Ureter (tissue), 1 donor: ENCODE data around the gene WDR27. TPM values are rescaled to one million over a fixed set of nuclear protein-coding genes. Genes with fewer than 3 reads are reported as not detected.
"Not testable (repeated sequence)": the region's sequence is repeated elsewhere in the genome, so short reads cannot be mapped to it uniquely, and the experiment has no call there.

Experiments
- DNase-seq: peaks from one replicate; pipeline ENCODE4 v3.0.0-alpha.2; 2020; ENCODE audit warnings: low spot score
- total RNA-seq: library from RNA; stranded (reverse); gene quantifications from one replicate; pipeline ENCODE4 v1.2.4, GENCODE V29; 2023
- donor health status: DM: yes; HTN: yes; CAD: no.

Gene WDR27
- total RNA-seq, 1 donor from 2014 or later = 66.7 TPM

DNA sequence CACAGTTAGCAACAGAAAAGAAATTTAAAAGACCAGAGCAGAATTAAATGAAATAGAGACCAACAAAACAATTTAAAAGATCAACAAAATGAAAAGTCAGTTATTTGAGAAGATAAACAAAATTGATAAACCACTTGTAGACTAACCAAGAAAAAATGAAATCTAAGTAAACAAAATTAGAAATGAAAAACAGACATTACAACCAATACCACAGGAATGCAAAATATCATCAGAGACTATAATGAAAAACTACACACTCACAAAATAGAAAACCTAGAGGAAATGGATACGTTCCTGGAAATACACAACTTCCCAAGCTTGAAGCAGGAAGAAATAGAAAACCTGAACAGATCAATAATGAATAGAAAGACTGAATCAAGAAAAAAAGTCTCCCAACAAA lies 97.8 kb downstream of the WDR27 start:
- no peak for DNase-seq

DNA sequence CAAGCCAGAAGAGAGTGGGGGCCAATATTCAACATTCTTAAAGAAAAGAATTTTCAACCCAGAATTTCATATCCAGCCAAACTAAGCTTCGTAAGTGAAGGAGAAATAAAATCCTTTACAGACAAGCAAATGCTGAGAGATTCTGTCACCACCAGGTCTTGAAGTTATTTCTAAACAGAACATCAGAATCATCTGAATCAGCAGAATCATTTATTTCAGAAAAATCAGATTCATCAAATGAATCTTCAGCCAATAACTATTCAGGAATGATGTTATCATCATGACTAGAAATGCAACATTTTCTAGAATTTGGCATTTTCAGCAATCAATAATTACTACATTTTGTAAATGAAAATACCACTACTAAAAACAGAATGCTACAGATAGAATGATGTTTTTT lies 100.7 kb downstream of the WDR27 start:
- DNase-seq = not testable (repeated sequence)

DNA sequence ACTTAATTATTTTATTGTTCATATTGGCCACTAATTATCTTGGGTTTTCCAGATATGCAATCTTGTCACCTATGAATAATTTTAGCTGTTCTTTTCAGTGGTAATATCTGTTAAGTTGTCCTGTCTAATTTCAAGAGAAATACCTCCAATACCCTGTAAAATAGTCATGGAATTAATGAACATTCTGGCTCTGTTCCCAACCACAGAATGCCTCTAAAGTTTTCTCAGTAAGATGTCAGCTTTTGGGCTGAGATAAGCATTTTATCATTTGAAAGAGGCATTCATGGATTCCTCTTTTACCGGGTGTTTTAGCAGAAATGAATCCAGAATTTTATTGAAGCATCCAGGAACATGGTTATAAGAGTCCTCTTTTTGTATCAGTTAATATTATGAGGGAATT lies 109.3 kb downstream of the WDR27 start:
- DNase-seq = no peak

DNA sequence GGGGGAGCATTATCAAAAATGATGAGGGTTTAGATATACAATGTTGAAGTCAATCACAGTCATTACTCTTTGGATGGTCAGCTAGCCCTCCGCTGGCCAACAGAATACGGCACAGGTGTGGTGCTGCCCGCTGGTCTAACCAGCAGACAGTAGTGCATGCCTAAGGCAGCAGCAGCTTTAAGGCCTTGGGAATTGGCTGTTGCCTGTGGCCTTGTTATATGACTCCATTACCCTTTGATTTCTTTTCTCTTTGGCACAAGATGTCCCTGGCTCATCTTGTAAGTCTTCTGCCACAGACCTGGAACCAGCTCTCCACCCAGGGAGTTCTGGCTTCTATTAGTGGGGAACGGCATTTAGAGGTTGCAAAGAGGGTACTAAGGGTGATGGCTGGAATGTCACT lies 110.2 kb downstream of the WDR27 start:
- DNase-seq = no peak

DNA sequence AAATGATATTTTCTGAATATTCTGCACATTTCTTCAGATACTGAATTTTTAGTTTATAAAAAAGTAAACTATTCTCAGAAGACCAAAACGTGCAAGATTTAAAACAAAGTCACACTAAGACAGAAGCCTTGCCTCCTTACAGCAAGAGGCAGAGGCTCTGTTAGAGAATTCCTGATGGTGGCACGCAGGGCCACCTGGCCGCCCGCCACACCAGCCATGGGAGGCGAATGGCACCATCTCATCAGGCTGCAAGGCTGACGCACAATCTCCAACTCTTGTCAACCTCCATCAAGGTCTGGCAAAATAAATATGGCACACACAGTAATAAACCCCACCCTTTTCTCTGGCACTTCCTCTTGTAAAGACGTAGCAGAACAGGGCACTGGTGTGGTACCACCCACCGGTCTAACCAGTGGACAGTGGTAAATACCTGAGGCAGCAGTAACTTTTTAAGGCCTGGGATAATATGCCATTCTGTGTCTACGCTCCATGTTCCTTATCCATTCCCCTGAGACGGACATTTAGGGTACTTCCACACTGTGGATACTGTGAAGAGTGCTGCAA lies 111.4 kb downstream of the WDR27 start:
- no peak for DNase-seq

DNA sequence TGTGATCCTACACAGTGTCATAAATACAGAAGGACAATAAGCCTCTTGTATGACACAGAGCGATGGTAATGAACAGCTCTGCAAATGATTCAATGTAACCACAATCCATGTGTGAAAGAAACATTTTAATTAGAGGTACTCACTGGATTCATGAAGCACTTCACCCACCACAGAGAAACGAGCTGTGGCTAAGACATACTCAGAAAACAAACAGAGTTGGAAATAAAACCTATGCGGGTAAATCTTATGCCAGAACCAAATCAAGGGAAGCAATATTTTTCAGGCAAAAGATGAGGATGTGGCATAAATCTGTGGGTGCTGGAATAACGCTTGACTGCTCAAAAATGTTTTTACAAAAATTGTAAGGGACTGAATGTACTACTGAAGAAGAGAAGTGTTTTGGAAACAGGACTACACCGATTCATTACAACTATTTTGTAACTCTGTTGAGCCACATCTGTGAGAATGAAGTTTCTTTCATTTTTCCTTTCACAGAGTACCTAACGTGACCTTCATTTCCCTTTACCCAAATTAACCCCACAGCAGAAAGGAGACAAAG lies 112.1 kb downstream of the WDR27 start:
- no peak for DNase-seq

DNA sequence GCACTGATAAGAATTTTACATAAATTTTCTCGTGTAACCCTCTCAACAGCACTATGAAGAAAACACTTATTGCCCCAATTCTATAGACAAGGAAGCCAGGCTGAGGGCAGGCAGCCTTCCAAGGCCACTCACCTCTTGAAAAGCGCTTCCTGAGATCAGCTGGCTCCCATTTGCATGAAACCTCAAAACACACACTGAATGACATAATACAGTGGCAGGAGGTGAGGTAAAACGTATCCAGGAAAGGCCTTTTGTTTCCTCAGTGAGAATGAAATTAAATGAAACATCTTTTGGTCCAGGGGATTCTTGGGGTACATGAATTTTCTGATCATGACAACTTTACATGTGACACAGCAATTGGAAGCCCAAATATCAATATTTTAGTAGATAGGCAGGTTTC lies 112.5 kb downstream of the WDR27 start:
- no peak for DNase-seq

DNA sequence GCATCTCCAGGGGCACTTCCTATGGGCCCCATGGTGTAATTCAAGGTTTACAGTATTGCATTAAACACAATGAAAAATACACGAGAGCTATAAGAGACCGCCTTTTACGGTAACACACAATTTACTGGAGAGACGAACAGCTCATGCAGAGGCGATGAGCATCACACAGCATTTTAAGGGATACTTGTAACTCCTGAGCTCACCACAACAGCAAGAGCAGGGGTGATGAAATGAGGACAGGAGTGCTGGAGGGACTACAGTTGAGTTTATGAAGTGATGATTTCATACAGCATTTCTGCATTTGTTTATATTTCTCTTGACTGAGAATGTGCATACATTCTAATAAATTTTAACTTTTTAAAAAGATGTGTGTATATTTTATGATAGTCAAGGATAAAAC lies 113.9 kb downstream of the WDR27 start:
- no peak for DNase-seq

DNA sequence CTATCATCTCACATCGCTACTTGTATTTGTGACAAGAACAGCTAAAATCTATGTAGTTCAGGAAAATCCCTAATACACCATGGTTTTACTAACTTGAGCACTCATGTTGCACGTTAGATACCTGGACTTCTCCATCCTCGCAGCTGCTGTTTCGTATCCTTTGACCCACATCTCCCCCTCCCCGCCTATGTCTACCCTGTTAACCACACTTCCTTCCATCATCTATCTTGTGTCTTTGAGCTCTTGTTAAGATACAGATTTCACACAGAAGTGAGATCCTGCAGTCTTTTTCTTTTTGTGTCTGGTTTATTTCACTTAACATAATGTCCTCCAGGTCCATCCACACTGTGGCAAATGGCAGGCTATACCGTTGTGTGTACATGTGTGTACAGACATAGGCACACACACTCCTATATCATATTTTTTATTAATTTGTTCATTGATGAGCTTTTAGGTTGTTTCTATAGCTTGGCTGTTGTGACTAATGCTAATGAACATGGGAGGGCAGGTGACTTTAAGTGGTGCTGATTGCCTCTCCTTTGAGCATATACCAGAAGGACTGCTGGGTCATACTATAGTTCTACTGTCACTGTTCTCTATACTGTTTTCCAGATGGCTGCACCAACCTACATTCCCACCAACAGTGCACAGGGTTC lies 117.8 kb downstream of the WDR27 start:
- DNase-seq = no peak

DNA sequence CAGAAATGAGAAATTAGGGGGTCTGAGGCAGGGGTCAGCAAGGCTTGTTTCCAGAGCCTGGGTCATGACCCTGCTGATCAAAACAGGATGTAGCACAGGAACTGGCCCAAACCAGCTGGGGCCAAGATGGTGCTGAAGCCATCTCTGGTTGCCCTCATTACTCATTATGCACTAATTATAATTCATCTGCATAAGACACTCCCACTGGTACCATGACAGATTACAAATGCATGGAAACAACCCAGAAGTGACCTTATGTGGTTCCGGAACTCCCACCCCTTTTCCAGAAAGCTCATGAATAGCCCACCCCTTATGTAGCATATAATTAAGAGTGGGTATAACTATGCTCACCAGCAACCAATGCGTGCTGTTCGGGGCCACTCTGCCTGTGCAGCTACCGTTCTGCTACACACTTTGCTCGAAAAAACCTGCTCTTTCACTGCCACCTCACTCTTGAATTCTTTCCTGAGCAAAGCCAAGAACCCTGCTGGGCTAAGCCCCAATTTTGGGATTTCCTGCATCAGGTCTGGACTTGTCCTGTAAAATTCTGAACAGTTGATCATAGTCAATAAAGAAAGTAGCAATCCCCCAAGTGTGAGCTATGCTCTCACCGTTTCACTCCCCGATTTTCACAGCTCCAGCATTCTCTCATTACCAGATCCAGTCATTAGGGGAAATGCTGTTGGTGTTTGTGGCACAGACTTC lies 122.3 kb downstream of the WDR27 start:
- no peak for DNase-seq

DNA sequence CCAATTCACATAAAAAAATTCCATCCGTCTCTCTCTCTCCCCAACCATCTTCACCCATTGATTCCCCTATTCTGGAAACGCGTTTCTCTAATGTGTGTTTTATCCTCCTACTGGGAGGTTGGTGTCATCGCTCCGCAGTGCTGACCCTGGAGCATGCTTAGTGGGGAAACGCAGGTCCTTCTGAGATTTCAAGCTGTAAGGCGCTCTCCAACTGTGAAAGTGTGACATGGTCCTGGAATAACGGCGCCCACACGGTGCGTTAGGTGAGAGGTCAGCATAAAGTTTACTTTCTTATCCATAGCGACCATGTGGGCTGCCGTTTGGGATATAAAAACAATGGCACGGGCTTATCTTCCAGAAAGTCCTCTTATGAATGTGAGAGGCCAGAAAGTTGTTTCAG lies 123.9 kb downstream of the WDR27 start:
- no peak for DNase-seq

DNA sequence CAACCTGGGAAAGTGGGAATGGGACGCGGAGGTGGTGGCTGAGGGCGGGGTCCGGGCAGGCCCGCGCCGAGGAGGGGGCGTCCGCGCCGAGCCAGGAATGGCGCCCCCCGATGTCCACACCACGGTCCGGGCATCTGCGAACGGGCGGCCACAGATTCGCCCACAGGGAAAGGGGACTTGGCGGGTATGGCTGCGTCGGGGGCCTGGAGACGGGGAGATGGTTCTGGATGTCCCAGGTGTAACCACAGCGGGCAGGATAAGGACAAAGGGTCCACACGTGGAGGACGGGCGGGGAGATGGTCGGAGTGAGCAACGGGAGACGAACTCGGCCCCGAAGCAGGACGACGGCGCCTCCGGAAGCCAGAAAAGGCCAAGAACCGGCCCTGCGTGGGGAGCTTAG lies 124.6 kb downstream of the WDR27 start:
- no peak for DNase-seq

DNA sequence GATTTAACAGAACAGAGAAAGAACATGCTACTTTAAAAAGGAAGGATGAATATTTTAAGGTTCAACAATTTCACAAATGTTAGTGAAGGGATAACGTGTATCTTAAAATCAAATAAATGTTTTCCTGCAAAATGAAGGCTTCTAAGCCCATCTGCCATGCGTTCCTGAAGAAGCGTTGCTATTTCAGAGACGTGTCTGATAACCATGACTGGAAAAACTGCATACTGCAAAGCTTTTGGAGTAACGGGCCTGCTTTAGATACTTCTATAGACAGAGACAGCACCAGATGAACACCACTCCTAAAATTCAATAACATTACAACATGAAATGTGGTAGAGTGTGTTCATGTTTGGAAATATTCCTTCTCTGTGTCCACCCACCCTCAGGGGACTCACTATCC lies 126.0 kb downstream of the WDR27 start:
- no peak for DNase-seq

DNA sequence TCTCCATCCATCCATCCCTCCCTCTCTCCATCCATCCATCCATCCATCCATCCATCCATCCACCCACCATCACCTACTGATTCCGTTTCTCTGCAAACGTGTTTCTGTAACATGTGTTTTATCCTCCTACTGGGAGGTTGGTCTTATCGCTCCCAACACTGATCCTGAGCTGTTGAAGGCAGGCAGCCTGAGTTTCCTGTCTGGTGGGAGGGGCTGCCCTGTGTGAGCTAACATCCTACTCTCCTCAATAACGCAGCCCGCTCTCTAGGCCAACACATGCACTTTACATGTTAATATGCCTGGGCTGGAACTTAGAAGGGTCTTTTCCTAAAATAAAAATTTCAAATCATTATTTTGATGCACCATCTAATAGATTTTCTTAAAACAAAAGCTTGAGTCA lies 126.5 kb downstream of the WDR27 start:
- no peak for DNase-seq

DNA sequence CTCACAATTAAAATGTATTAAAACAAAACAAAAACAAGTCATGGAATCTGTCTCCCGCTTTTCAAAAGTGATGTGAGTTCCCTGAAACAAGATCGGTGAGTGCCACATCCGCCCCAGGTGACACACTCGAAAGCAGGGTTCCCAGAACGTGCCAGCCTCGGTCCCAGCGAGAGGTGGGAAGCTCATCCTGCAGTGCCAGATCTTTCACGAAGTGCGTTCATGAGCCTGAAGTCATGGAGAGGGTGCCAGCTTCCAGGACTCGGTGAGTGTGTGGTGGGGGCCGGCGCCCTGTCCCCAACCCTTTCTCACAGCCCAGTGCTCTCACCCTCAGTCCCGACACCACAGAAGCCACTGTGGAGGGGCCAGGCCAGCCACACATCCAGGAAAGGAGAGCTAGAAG lies 127.4 kb downstream of the WDR27 start:
- DNase-seq = no peak

DNA sequence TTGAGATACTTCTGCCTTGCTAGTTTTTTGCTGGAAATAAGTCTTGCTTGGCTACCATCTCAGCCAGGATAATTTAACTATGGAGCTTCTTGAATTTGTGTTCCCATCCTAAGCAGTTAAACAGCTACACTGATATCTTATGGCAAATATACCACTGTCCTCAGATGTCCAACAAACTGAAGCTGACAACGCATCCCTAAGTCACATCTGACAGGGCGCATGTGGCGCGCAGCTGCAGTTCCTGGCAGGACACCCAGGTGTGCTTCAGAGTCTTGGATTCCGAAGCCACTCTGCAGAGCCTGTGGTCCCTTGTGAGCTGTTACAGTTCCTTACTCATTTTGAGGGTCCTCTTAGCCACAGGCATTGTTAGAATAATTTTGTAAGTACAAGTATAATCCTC lies 127.9 kb downstream of the WDR27 start:
- DNase-seq = no peak

DNA sequence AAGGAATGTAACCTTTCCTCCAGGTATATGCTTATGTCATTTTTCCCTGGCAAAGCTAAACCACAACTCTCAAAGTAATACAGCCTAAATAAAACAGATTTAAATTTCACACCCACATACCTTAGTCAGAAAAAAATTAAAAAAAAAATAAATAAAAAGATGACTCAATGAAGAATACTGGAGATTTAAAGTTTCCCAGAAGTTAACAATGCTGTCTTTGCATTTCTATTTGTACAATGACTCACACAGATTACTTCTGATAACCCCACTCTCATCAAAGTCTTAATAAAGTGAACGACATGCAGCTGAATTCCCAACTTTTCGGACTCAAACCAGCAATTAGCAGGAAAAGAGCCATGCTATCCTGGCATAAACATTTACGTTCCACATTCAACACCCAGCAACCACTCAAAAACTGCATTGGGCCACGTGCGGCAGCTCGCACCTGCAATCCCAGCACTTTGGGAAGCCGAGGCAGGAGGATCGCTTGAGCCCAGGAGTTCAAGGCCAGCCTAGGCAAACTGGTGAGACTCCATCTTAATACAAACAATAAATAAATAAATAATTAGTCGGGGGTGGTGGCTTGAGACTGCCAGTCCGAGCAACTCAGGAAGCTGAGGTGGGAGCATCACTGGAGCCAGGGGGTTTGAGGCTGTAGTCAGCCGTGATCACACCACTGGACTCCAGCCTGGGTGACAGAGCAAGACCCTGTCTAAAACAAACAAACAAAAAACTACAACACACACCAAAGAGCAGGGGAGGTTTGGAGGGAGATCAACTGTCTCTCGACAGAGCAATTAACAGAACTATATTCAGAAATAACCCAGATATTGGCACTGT lies 130.5 kb downstream of the WDR27 start:
- DNase-seq = no peak

DNA sequence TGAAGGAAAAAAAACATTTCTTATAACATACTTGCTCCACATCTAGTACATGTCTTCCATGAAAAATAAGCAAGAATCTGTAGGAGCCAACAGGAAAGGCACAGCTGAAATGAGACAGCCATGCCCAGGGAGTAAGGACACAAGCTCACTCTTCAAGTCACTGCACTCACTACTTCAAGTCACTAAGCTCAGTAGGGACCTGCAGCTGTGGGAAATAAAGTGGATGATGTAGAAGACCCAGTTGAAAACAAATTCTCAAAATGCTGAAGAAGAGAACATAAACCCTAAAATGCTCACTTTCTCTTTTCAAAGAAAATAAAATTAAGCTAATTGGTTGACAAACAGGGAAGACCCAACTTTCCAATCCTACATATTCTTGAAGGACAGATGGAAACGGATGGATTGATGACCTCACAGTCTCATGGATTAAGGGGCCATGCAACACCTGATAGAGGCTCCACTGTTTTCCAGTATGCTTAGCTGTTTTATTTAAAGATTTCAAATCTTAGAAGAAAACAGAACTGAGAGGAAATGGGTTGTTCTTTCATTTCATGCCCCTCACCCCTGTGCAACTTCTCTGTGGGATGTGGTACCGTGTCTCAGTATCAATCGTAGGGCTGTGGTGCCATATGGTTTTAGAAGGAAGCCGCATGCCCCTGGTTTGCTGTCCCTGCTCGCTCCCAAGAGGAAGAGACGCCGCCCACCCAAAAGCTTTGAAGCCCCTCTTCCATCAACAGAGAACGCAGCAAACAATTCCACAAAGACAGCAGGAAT lies 133.3 kb downstream of the WDR27 start:
- DNase-seq = no peak

DNA sequence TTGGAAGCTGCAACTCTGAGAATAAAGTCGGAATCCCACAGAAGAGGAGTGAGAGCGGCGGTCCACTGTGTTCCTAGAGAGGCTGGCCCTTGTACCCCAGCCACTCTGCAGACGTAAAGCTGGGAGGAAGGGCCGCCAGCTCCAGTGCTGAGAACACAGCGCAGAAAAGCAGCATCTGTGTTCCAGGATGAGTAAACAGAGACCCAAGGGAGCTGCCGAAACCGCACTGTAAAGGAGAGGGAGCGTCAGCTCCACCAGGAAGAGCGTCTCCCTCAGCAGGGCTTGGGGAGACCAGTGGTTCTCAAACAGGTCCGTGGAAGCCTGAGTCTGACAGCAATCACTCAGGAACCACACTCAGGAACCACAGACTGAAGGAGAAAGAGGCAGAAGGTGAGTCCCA lies 134.0 kb downstream of the WDR27 start:
- DNase-seq = no peak

DNA sequence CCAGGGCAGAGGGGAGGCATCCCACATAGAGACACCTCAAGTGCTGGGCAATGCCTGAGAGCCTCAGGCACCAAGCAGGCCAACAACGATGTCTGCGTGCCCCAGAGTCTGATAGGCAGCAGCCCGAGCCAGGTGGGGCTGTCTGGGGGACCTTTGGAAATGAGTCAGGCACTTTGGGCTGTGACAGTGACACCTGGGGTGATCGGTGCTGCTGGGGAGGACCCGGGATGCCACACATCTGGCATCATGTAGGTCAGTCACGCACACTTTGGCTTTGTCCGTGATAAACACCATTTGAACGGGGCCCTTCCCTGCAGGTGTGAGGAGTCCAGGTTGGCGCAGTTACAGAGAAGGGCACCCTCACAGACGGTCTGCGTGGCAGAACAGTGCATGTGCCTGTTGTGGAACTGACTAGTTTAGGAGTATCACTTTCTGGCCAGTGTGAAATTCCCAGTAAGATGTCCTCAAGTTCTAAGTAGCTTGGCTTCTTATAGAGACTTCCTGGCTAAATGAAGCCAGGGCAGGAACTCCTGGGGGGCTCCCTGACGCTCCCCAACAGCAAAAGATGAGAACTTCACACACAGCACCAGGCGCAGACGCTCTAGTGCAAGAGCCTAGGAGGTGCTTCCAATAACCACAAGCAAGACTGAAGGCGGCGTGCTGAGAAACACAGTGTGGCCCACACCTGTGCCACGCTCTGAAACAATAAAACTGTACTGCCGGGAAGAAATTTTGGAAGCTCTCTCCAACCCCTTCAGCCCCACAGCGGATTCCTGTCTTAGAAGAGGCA lies 134.7 kb downstream of the WDR27 start:
- no peak for DNase-seq

DNA sequence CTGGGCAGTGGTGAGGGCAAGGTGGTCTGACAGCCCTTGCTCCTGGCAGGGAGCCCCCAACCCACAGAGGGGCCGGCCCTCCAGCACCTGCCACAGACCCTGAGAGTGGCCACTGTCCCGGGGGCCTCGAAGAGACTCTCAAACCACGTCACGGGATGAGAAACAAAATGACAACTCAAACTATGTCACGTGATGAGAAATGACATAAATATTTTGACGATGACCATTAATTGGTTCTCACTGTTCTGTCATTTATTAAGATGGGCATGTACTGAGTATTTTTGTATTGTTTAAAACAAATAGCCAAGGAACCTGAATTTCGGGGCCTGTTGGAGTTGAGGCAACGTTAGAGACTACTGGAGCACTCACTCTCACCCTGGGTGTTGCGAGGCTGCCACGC lies 135.5 kb downstream of the WDR27 start:
- no peak for DNase-seq
